ENCODE measurements around the gene VPS37B.
A peak's percentile ranks its signal among the peaks of the same experiment; 100 is the strongest.
"Not testable (repeated sequence)": the region's sequence is repeated elsewhere in the genome, so short reads cannot be mapped to it uniquely, and the experiment has no call there.

Gene VPS37B

GRCh38 chr12:122895704-122896636 lies at the start of gene VPS37B:
Gene VPS37B, minus strand, starts transcription at chr12:122896124. Its CDS starts 62 bp downstream, at chr12:122896062.
- peak; percentile 74 to 76 for DNase-seq

- DNase-seq: no peak
Observed at GRCh38 chr12:122944605-122945592, 49.0 kb upstream of the VPS37B start.

- DNase-seq: no peak
Observed at GRCh38 chr12:122943196-122943595, 47.3 kb upstream of the VPS37B start.

GRCh38 chr12:122942637-122943036 lies 46.7 kb upstream of the VPS37B start:
- no peak for DNase-seq

GRCh38 chr12:122941351-122941750 lies 45.4 kb upstream of the VPS37B start:
- DNase-seq: not testable (repeated sequence)

GRCh38 chr12:122939125-122939524 lies 43.2 kb upstream of the VPS37B start:
- DNase-seq: no peak

GRCh38 chr12:122937622-122938091 lies 41.7 kb upstream of the VPS37B start:
- DNase-seq: no peak

GRCh38 chr12:122935318-122935717 lies 39.4 kb upstream of the VPS37B start:
- no peak for DNase-seq

GRCh38 chr12:122934722-122935121 lies 38.8 kb upstream of the VPS37B start:
- DNase-seq: no peak

GRCh38 chr12:122932207-122932606 lies 36.3 kb upstream of the VPS37B start:
- DNase-seq: no peak

- DNase-seq: no peak
Observed at GRCh38 chr12:122929812-122930211, 33.9 kb upstream of the VPS37B start.

- no peak for DNase-seq
Observed at GRCh38 chr12:122929148-122929538, 33.2 kb upstream of the VPS37B start.

GRCh38 chr12:122928404-122929147 lies 32.7 kb upstream of the VPS37B start:
- no peak for DNase-seq

- no peak for DNase-seq
Observed at GRCh38 chr12:122927756-122928403, 32.0 kb upstream of the VPS37B start.

- DNase-seq: no peak
Observed at GRCh38 chr12:122921917-122922316, 26.0 kb upstream of the VPS37B start.

GRCh38 chr12:122920687-122921086 lies 24.8 kb upstream of the VPS37B start:
- DNase-seq: no peak

- DNase-seq: no peak
Observed at GRCh38 chr12:122918827-122919226, 22.9 kb upstream of the VPS37B start.

GRCh38 chr12:122917507-122918121 lies 21.7 kb upstream of the VPS37B start:
- DNase-seq: no peak

GRCh38 chr12:122909442-122910288 lies 13.7 kb upstream of the VPS37B start:
- no peak for DNase-seq

GRCh38 chr12:122908915-122909314 lies 13.0 kb upstream of the VPS37B start:
- no peak for DNase-seq

All from NCI-H187 (cell line).